Stimulated activated CD4-positive, alpha-beta T cell treated with anti-CD3 and anti-CD28 coated beads, Interleukin-15, amount 100 ng/mL, for 24 hours (primary cell): ENCODE data around the gene APMAP.
"Not testable (repeated sequence)": the region's sequence is repeated elsewhere in the genome, so short reads cannot be mapped to it uniquely, and the experiment has no call there.

Experiments
- DNase-seq: peaks from one replicate; pipeline ENCODE4 v3.0.0-alpha.2; 2020

APMAP gene

DNA sequence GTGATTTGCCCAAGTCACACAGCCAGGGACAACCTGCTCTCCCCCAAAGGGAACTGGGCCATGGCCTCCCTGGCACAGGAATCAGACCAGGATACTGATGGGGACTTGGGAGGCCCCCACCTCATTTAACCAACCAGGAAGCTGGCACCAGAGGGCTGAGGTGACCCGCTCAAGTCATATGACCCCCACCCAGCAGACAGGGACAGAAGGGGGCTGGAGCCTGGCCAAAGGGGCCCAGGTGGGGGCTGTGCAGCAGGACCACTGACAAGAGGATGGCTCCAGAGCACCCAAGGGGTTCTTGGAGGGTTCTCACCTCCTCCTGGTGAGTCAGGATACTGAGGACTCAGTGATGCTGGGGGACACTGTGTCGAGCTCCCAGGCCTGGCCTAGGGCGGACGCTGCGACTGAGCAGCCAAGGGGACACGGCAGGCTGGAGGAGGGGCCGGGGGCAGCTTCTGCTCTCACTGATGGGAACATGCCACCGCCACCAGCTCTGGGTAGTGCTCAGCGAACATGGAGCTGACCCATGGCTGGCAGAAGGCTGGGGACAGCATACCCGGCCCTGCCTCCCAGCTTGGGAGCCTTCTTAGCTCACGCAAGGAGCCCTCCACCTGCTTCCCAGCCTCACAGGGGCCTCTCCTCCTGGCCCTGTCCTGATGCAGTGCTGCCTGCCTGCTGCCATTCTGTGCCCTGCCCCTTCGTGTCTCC is 42.3 kb downstream of the APMAP start:
- no peak for DNase-seq

DNA sequence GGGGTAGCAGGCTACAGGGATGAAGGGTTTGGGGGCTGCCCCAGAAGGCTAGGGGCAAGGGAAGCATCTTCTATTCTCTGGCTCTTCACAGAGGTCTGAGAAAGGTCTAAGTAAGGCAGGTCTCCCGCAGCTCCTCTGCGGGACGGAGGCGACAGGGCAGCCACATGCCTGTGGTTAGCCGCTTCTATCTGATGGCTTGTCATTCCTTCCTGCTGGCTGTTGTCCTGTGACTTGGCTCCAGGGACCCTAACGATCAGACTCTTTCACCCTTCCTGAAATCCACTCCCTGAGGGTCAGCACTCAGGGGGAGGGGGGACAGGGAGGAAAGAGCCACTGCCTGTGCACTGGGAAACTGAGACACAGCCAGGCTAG is 42.8 kb downstream of the APMAP start:
- DNase-seq: peak; percentile 34

DNA sequence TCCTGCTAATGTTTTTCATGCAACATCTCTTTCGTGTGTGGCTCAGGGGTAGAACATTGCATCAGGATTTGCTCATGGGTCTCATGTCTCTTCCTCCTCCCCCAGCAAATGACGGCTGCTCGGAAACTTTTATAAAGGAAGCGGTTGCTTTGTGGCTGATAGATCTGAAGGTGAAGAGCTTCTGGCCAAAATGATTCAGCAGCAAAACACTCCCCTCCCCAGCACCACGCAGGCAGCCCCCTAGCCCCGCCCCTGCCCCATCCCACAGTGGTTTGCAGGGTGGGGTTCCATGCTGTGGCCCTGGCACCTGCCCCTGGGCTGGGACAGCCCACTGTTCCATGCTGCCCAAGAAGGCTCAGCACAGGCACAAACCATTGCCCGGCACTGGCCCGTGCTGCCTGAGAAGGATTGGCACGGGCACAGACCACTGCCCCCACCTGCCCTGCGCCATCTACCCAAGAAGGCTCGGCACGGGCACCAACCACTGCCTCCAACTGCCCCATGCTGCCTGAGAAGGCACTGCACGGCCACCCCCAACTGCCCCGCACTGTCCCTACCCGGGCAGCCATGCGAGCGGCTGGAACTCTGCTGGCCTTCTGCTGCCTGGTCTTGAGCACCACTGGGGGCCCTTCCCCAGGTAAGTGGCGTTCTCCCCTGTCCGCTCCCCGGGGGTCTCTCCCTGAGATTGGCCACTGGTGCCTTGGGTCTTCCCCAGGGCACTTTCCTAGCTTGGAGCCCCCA is 43.4 kb downstream of the APMAP start, which contains the start of gene CST7:
Gene CST7, plus strand, starts transcription at position 331 of the 741 bp plus-strand sequence. Its CDS starts 237 bp downstream, at position 568.
- peak; percentile 90 for DNase-seq

DNA sequence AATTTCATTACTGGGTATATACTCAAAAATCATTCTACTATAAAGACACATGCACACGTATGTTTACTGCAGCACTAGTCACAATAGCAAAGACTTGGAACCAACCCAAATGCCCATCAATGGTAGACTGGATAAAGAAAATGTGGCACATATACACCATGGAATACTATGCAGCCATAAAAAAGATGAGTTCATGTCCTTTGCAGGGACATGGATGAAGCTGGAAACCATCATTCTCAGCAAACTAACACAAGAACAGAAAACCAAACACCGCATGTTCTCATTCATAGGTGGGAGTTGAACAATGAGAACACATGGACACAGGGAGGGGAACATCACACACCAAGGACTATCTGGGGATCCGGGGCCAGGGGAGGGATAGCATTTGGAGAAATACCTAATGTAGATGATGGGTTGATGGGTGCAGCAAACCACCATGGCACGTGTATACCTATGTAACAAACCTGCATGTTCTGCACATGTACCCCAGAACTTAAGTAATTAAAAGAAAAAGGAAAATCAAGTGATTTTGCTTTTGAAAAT is 44.1 kb downstream of the APMAP start:
- not testable (repeated sequence) for DNase-seq

DNA sequence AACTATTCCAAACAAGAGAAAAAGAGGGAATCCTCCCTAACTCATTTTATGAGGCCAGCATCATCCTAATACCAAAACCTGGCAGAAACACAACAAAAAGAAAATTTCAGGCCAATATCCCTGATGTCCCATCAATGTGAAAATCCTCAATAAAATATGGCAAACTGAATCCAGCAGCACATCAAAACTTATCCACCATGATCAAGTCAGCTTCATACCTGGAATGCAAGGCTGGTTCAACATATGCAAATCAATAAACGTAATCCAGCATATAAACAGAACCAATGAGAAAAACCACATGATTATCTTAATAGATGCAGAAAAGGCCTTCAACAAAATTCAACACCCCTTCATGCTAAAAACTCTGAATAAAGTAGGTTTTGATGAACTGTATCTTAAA is 46.2 kb downstream of the APMAP start:
- not testable (repeated sequence) for DNase-seq

DNA sequence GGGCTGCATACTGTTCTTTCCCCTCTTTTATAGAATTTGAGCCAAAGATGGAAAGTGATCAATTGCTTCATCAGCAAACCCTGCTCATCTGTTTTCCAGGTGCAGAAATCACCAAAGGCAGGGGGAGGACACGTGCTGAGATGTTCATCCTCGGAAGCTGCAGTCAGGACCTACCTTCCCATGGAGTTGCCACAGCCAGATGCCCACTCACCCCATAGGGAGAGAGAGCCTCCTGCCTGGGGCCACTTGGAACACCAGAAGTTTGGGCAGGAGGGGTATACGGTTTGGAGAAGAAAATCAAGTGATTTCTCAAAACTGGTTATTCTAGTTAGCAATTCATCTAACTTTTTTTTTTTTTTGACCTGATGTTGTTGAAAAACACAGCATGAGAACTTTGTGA is 48.8 kb downstream of the APMAP start:
- DNase-seq: no peak

DNA sequence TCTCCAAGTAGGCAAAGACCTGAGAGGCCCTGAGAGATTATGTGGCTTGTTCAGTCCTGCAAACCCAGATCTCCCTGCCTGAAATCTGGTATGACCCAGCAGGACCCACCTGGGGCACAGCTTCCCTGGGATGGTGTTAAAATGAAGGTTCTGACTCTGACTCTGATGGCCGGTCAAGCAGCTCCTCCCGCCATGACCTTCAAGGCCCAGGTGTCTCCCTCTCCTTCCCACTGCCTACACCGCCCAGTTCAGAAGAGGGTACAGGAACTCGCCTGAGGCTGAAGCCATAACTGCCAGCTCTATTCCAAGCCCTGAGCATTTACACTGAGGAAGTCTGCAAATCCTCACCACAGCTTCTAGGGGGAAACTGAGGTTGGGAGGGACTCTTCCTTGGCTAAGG is 49.4 kb downstream of the APMAP start:
- no peak for DNase-seq

DNA sequence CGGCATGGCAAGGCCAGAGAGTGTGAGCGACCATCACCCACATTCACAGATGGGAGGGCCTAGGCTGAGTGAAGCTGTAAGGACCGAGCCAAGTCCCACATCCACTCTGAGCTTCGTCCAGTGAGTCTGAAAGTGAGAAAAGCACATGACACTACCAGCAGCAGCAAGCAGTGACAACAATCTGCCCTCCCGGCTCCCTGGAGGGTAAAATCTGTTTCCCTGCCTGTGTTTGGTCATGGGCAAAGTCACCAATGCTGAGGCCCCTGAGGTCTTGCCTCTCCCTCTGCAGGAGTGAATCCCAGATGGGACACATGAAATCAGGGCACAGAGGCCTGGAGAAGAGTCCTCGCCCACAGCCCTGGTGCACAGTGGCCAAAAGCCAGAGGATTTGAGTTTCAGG is 49.9 kb downstream of the APMAP start:
- DNase-seq: no peak

DNA sequence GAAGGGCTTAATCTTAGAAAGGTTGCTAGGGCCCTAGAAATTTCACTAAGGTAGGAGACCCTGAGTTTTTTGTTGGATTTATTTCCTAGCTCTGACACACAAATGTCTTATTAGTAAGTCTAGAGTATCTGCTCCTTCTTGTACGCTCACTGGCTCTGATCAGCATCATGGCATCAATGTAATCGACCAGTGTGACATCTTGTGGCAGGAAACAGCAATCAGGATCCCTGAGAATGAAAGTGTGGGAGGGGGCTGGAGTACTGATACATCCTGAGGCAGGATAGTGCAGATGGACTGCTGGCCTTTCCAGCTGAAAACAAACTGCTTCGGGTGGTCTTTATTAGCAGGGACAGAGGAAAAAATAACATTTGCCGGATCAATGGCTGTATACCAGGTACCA is 53.5 kb downstream of the APMAP start:
- DNase-seq: no peak

DNA sequence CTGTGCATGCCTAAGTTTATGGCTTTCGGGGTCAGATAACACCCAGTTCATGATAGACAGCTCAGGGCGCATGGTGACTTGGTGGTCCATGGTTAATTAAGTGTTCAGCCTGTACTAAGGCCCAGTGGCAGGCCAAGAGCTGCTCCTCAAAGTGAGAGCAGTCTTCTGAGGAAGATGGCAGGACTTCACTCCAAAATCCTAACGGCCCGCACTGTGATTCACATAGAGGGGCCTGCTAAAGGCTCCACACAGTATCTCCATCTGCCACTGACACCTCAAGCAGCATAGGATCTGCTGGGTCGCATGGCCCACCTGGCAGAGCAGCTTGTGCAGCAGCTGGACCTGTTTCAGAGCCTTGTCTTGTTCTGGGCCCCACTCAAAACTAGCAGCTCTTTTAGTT is 54.1 kb downstream of the APMAP start:
- DNase-seq: no peak

DNA sequence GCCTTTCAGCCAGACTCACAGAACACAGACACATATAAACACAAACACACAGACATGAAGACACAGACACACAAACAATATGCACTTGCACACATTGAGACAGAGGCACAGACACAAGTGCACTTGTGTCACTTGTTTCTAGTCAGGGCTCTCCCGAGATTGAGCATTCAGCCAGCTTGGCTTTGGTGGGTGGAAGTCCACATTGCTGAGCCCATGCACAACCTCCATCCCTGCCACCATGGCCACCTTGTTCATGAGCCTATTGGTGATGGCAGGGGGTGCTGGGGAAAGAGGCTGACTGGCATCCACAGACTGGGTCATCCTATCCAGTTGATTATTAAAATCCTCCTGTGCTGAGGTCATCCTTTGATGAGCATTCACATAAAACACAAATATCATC is 55.0 kb downstream of the APMAP start:
- no peak for DNase-seq

DNA sequence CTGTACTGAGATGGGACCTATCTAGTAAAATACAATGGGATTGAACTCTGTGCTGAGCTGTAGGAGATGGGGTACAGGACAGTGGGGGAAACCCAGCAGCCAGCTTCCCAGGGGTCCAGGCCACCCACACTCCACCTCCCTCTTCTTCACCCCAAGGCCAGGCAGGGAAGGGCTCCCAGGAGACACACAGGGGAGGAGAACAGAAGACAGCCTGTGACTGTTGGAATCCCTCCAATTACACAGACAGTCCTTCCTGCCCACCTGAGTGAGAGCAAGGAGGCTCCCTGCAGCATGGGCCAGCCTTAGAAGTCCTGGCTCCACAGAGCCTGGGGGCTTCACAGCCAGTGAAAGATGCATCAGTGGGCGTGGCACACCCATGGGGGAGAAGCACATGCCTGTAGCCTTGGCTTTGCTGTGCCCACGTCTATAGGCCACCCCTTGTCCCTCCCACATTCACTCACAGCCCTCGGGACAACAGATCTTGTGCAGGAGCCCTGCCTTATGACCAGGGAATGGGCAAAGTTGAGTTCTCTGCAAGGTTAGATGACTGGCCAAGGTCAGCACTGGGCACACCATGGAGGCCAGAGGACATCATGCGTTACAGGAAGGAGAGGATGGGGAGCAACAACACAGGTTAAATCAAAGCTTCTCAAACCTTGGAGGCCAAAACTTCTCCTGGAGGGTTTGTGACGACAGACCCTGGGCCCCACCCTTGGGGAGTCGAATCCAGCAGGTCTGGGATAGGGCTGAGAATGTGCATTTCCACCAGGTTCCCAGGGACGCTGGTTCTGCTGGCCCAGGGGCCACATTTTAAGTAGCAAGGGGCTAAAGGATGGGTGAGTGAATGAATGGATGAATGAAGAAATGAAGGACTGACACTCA is 55.8 kb downstream of the APMAP start:
- no peak for DNase-seq

DNA sequence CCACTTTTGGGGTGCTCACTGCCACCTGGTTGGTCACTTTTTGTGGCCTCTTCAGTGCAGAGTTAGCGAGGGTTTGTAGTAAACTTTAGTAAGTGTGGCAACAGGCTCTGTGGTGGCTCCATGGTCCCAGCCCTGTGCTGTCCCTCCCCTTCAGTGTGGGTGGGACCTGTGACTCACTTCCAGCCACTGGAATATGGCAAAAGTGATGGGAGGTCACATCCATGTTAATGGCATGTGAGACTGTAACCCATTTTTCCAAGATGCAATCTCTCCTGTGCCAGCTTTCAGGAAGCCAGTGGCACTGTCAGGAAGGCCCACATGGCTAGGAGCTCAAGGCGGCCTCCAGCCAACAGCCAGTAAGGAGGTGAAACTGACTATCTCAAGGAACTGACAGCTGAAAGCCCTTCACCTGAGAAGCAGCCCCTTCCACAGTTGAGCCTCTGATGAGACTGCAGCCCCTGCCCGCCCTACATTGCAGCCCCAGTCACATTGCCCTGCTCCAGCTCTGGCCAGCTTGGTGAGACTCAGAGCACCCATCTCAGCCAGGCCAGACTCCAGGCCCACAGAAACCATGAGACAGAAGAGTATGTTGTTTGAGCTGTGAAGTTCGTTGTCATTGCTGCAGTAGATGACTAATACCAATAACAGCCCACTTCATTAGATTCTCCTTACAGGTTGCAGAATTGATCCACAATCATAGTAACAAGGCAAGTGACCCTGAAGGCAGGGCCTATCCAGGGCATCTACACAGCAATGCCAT is 56.6 kb downstream of the APMAP start:
- DNase-seq: no peak

DNA sequence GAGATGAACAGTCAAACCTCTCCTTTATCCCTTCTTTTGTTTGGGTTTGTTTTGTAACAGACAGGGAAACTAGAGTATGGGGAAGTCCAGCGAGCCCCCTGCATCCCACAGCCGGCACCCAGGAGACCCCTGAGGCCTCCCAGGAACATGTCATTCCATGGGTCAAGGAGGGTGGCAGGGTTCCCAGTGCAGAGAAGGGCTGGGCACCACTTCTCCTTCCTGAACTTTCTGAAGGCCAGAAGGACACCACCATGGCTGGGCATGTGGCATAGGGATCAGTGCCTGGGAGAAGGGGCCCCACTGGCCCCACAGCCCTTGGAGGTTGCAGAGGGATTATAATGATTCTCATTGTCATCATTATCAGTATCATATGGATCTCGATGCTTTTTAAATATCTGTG is 57.4 kb downstream of the APMAP start:
- no peak for DNase-seq

DNA sequence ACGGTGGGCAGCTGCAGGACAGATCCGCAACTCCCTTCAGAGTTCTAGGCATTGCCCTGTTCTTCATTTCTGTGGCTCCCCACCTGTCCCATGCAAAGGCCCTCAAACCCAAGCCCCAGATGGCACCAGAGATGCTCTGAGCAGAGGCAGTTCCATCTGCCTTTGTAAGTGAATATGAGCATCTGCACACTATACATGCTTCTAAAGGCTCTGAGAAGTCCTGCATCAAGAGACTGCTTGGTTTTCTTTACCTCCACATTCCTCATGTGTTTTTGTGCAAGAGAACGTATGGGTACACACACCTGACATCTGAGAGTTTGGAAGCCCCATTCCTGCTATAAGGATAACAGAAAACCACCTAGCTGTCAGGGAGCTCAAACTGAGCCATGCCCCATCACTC is 57.8 kb downstream of the APMAP start:
- DNase-seq: no peak

DNA sequence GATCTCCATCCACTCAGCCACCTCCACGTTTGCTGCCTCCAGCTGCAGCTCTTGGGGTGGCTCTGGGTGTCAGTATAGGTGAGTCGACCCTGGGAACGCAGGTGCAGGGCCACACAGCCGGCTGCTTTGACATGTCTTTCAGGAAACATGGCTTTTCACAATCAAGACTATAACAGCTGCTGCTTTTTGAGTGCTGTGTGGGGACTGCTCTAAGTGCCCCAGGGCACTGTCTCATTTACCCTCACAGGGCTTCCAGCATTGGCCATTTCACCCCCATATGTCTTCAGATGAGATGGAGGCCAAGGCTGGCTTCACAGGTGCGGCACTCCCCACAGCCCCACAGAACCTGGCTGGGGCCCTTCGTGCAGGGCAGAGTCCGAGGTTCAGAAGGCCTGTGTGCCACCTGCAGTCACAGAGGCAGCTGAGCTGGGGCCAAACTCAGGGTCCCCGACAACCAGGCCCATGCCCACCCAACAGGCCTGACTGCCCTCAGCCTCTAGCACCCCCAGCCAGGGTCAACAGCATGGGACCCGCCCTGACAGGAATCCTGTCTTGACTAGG is 58.4 kb downstream of the APMAP start:
- no peak for DNase-seq

DNA sequence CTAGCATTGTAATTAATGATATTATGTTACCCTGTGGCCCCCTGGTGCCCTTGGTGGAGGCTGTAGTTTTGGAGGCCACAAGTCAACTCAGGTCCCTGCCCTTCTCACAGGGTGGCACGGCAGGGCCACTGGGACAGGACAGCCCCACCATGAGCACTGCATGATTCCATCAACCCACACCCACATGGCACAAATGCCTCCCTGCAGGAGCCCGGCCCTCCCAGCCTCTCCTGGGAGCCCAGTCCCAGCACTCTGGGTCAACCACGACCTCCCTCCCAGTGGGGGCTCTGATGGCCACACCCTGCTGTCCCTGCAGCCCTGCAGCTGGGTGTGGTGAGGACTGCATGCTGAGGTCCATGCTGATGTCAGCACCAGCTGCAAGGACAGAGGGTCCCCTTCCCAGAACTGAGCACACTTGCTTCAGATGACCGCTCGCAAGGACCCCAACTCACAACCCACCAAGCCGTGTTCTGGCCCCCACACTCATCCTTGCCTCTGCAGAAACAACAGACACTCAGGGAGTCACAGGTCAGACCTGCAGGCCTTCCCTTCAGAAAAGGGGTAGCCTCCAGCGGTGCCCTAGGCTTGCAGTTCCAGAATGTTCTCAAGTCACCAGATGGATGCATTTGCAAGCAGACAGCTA is 59.2 kb downstream of the APMAP start:
- no peak for DNase-seq

DNA sequence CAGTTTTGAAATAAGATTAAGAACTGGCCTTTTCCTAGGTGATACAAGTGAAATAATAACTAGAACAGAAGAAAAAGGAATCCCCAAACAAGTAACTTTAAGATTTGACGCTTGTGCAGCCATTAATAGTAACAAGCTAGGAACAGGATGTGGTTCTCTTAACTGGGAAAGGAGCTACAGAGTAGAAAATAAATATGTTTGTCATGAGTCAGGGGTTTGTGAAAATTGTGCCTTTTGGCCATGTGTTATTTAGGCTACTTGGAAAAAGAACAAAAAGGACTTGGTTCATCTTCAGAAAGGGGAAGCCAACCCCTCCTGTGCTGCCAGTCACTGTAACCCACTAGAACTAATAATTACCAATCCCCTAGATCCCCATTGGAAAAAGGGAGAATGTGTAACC is 60.7 kb downstream of the APMAP start:
- not testable (repeated sequence) for DNase-seq

DNA sequence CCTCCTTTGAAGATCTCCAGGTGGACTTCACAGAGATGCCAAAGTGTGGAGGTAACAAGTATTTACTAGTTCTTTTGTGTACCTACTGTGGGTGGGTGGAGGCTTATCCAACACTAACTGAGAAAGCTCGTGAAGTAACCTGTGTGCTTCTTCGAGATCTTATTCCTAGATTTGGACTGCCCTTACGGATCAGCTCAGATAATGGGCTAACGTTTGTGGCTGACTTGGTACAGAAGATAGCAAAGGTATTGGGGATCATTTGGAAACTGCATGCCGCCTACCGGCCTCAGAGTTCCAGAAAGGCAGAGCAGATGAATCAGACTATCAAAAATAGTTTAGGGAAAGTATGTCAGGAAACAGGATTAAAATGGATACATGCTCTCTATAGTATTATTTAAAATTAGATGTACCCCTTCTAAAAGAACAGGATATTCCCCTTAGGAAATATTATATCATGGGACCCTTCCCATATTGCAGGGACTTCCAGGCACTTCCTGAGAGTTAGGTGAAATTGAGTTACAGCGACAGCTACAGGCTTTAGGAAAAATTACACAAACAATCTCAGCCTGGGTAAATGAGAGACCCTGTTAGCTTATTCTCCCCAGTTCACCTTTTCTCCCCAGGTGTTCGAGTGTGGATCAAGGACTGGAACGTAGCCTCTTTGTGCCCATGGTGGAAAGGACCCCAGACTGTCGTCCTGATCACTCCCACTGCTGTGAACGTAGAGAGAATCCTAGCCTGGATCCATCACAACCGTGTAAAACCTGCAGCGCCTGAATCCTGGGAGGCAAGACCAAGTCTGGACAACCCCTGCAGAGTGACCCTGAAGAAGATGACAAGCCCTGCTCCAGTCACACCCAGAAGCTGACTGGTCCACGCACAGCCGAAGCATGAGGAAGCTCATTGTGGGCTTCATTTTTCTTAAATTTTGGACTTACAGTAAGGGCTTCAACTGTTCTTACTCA is 61.5 kb downstream of the APMAP start:
- DNase-seq: not testable (repeated sequence)
